ENCODE results near the gene SLC6A2.

Gene SLC6A2

GRCh38 chr16:55638256-55638655 lies 17.5 kb upstream of the SLC6A2 start:
- H3K4me3 ChIP-seq (replicated peaks in 1 of 2; ENCODE audit: low read depth in 2 of 2, low read length in 2 of 2): no peak overlapping the region
- TF ChIP-seq, protein P1, sequence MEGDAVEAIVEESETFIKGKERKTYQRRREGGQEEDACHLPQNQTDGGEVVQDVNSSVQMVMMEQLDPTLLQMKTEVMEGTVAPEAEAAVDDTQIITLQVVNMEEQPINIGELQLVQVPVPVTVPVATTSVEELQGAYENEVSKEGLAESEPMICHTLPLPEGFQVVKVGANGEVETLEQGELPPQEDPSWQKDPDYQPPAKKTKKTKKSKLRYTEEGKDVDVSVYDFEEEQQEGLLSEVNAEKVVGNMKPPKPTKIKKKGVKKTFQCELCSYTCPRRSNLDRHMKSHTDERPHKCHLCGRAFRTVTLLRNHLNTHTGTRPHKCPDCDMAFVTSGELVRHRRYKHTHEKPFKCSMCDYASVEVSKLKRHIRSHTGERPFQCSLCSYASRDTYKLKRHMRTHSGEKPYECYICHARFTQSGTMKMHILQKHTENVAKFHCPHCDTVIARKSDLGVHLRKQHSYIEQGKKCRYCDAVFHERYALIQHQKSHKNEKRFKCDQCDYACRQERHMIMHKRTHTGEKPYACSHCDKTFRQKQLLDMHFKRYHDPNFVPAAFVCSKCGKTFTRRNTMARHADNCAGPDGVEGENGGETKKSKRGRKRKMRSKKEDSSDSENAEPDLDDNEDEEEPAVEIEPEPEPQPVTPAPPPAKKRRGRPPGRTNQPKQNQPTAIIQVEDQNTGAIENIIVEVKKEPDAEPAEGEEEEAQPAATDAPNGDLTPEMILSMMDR (IDR thresholded peaks at IDR 0.05; ENCODE audit: low read depth, low read length): no peak
- no peak for DNase-seq (ENCODE audit: low read depth in 2 of 2)

- H3K4me3 ChIP-seq (replicated peaks in 1 of 2; ENCODE audit: low read depth in 2 of 2, low read length in 2 of 2): no peak overlapping the region
- no peak for DNase-seq (ENCODE audit: low read depth in 2 of 2)
- TF ChIP-seq, protein P1 (IDR thresholded peaks at IDR 0.05; ENCODE audit: low read depth, low read length): no peak
Measured at GRCh38 chr16:55640701-55641327, 15.0 kb upstream of the SLC6A2 start.

DNA sequence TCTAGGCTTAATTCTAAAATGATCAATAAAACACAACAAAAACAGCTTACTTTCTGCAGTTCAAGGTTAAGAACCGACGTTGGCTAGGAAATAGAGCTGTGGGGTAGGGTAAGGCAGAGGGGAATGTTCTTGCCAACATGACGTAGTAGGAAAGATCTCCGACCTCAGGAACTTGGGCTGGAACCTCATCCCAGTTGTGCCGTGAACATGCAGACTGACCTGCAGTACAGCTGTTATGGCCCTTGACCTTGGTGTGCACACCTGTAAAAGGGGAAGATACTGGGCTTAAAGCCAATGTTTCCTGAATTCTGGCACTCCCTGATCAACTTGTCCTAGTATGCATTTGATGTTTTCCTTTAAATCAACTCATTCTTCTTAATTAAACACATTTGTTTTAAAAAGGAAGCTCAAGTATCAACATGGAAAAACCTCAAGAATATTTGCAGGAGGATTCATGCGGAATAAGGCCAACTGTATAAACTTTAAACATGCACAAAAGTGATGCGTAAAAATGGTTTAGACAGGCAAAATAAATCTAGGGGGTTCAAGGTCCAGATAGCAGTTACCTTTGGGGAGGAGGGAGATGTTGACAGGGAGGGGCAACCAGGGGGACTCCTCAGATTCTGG lies 14.2 kb upstream of the SLC6A2 start:
- no peak for DNase-seq (ENCODE audit: low read depth in 2 of 2)
- TF ChIP-seq, protein P1 (IDR thresholded peaks at IDR 0.05; ENCODE audit: low read depth, low read length): no peak
- no peak overlapping the region for H3K4me3 ChIP-seq (replicated peaks in 1 of 2; ENCODE audit: low read depth in 2 of 2, low read length in 2 of 2)

GRCh38 chr16:55642611-55643010 lies 13.2 kb upstream of the SLC6A2 start:
- H3K4me3 ChIP-seq (replicated peaks in 1 of 2; ENCODE audit: low read depth in 2 of 2, low read length in 2 of 2): no peak overlapping the region
- DNase-seq (ENCODE audit: low read depth in 2 of 2): no peak
- TF ChIP-seq, protein P1 (IDR thresholded peaks at IDR 0.05; ENCODE audit: low read depth, low read length): no peak

DNA sequence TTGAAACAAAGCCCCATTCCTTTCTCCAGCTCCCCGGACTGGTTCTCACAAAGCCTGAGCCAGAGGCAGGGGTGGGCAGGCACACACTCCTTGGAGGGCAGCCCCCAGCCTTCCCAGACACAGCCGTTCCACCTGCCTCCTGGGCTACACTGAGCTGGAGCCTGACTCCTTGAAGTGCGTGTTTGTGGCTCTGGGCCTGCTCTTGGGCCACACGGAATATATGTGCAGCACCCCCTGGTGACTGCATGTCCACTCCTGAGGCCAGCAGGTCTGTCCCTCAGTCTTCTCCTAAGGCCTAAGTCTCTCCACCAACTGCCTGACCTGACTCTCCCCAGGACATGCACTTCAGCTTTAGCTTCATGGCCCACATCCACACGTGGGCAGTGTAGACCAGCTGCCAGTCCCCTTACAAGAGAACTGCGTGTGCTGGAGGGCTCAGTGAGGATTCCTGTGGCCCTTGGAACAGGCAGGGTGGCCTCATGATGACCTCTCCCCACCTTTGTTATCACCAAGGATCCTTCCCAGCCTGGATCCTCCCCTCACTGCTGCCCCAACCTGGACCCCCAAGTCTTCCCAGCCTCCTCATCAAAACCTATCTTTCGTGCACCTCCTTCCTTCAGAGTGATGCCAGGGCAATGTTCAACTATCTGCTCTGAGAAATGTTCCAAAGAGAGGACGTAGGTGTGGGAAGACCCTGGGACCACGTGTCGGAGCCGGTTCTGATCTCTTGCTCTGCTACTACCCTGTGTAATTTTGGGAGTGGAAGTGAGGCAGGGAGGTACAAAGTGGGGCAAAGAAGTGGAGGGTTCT lies 12.4 kb upstream of the SLC6A2 start:
- DNase-seq (ENCODE audit: low read depth in 2 of 2): peak; percentile 32 to 42
- TF ChIP-seq, protein P1 (IDR thresholded peaks at IDR 0.05; ENCODE audit: low read depth, low read length): peak; percentile 16
- H3K4me3 ChIP-seq (replicated peaks in 1 of 2; ENCODE audit: low read depth in 2 of 2, low read length in 2 of 2): no peak overlapping the region

- DNase-seq (ENCODE audit: low read depth in 2 of 2): no peak
- H3K4me3 ChIP-seq (replicated peaks in 1 of 2; ENCODE audit: low read depth in 2 of 2, low read length in 2 of 2): no peak overlapping the region
- TF ChIP-seq, protein P1 (IDR thresholded peaks at IDR 0.05; ENCODE audit: low read depth, low read length): no peak
Measured at GRCh38 chr16:55645986-55646385, 9.8 kb upstream of the SLC6A2 start.

Data from cardiac fibroblast (primary cell).